ENCODE measurements around the gene NOS2.

DNA sequence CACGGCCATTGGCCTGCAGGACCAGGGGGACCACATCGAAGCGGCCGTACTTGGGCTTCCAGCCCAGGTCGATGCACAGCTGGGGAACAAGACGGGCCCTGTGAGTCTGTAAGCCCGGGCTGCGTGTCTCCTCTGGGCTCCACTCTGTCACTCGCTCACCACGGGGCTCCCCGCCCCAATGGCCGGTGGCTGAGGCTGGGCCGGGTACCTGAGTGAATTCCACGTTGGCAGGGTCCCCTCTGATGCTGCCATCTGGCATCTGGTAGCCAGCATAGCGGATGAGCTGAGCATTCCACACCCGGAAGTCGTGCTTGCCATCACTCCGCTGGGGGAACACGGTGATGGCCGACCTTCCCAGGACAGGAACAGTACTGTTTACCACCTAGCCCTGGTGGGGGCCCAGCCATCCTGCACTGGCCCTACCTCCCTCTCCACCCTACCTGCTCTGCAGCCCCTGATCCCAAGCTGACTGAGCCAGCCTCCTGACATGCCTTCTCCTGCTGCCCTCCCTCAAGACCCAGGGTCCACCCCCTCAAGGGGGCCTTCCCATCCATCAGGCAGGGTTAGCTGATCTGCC is 19.4 kb downstream of the NOS2 start:
- TF ChIP-seq, protein P1, sequence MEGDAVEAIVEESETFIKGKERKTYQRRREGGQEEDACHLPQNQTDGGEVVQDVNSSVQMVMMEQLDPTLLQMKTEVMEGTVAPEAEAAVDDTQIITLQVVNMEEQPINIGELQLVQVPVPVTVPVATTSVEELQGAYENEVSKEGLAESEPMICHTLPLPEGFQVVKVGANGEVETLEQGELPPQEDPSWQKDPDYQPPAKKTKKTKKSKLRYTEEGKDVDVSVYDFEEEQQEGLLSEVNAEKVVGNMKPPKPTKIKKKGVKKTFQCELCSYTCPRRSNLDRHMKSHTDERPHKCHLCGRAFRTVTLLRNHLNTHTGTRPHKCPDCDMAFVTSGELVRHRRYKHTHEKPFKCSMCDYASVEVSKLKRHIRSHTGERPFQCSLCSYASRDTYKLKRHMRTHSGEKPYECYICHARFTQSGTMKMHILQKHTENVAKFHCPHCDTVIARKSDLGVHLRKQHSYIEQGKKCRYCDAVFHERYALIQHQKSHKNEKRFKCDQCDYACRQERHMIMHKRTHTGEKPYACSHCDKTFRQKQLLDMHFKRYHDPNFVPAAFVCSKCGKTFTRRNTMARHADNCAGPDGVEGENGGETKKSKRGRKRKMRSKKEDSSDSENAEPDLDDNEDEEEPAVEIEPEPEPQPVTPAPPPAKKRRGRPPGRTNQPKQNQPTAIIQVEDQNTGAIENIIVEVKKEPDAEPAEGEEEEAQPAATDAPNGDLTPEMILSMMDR (conservative IDR thresholded peaks at IDR 0.05): no peak
- TF ChIP-seq ZFX (IDR thresholded peaks at IDR 0.05): no peak

Data from C4-2B (cell line).